ENCODE data around the gene HPGDS.
"Not testable (repeated sequence)": the region's sequence is repeated elsewhere in the genome, so short reads cannot be mapped to it uniquely, and the experiment has no call there.

- TF ChIP-seq CTCF, POLR2A (IDR thresholded peaks at IDR 0.05): not testable (repeated sequence)
Observed at GRCh38 chr4:94387965-94388364, 45.3 kb upstream of the HPGDS start.
